ENCODE measurements around the gene FXYD5.

FXYD5 gene

GRCh38 chr19:35154525-35155406 lies at the start of gene FXYD5:
Gene FXYD5 (plus strand): TSS chr19:35154735. CDS start chr19:35155551, 816 bp downstream.
- peak; percentile 73 to 80 for DNase-seq (ENCODE audit: low read depth in 2 of 2)

- DNase-seq (ENCODE audit: low read depth in 2 of 2): no peak
Observed at GRCh38 chr19:35105047-35105410, 49.5 kb upstream of the FXYD5 start.

- DNase-seq (ENCODE audit: low read depth in 2 of 2): no peak
Observed at GRCh38 chr19:35105411-35106290, 48.9 kb upstream of the FXYD5 start.

GRCh38 chr19:35106291-35106583 lies 48.3 kb upstream of the FXYD5 start:
- DNase-seq (ENCODE audit: low read depth in 2 of 2): no peak

- no peak for DNase-seq (ENCODE audit: low read depth in 2 of 2)
Observed at GRCh38 chr19:35106898-35107541, 47.5 kb upstream of the FXYD5 start.

GRCh38 chr19:35107545-35107944 lies 47.0 kb upstream of the FXYD5 start:
- DNase-seq (ENCODE audit: low read depth in 2 of 2): no peak

- DNase-seq (ENCODE audit: low read depth in 2 of 2): no peak
Observed at GRCh38 chr19:35108730-35109129, 45.8 kb upstream of the FXYD5 start.

GRCh38 chr19:35109395-35110112 lies 45.0 kb upstream of the FXYD5 start:
- DNase-seq (ENCODE audit: low read depth in 2 of 2): no peak

GRCh38 chr19:35110974-35111373 lies 43.6 kb upstream of the FXYD5 start:
- DNase-seq (ENCODE audit: low read depth in 2 of 2): no peak

GRCh38 chr19:35112995-35113688 lies 41.4 kb upstream of the FXYD5 start:
- DNase-seq (ENCODE audit: low read depth in 2 of 2): no peak

GRCh38 chr19:35114353-35115176 lies 40.0 kb upstream of the FXYD5 start:
- peak; percentile 38 to 39 for DNase-seq (ENCODE audit: low read depth in 2 of 2)

- DNase-seq (ENCODE audit: low read depth in 2 of 2): no peak
Observed at GRCh38 chr19:35115177-35115951, 39.2 kb upstream of the FXYD5 start, which contains the start of gene FXYD3. Gene FXYD3 (plus strand): TSS chr19:35115823. CDS start chr19:35119377, 3,554 bp downstream.

- DNase-seq (ENCODE audit: low read depth in 2 of 2): no peak
Observed at GRCh38 chr19:35116072-35116801, 38.3 kb upstream of the FXYD5 start.

GRCh38 chr19:35117116-35117515 lies 37.4 kb upstream of the FXYD5 start:
- no peak for DNase-seq (ENCODE audit: low read depth in 2 of 2)

- no peak for DNase-seq (ENCODE audit: low read depth in 2 of 2)
Observed at GRCh38 chr19:35117799-35118198, 36.7 kb upstream of the FXYD5 start.

GRCh38 chr19:35118268-35119020 lies 36.1 kb upstream of the FXYD5 start:
- no peak for DNase-seq (ENCODE audit: low read depth in 2 of 2)

- DNase-seq (ENCODE audit: low read depth in 2 of 2): no peak
Observed at GRCh38 chr19:35119091-35119490, 35.4 kb upstream of the FXYD5 start.
